Measurements from ENCODE around the gene CFAP58.

DNA sequence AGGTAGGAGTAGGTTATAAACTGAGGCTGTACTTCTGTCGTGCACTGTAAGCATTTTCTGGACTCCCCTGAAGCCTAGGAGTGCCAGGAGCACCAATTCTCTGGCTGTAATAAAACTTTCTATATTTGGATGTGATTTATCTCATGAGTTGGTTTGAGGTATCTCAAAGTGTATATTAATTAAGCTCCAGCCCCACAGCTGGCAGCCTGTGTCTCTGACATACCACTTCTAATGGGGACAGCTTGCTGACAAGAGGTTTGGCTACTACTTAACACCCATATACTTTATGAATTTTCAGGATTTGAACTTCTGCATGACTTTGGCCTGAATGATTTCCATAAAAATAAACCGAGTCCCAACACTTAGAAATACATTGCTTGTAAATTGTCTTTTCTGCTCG, 35.2 kb downstream of the CFAP58 start:
- TF ChIP-seq, protein P1, sequence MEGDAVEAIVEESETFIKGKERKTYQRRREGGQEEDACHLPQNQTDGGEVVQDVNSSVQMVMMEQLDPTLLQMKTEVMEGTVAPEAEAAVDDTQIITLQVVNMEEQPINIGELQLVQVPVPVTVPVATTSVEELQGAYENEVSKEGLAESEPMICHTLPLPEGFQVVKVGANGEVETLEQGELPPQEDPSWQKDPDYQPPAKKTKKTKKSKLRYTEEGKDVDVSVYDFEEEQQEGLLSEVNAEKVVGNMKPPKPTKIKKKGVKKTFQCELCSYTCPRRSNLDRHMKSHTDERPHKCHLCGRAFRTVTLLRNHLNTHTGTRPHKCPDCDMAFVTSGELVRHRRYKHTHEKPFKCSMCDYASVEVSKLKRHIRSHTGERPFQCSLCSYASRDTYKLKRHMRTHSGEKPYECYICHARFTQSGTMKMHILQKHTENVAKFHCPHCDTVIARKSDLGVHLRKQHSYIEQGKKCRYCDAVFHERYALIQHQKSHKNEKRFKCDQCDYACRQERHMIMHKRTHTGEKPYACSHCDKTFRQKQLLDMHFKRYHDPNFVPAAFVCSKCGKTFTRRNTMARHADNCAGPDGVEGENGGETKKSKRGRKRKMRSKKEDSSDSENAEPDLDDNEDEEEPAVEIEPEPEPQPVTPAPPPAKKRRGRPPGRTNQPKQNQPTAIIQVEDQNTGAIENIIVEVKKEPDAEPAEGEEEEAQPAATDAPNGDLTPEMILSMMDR (IDR thresholded peaks at IDR 0.05) = no peak
- no peak for TF ChIP-seq ZFX (IDR thresholded peaks at IDR 0.05; ENCODE audit: borderline replicate concordance)
